ENCODE measurements around the gene MVB12B. TPM values are rescaled to one million over a fixed set of nuclear protein-coding genes. Genes with fewer than 3 reads are reported as not detected.

The MVB12B gene
- total and polyA plus RNA-seq, 7 experiments from 2014 or later: 1.6 to 9.7 (median 3.8) TPM

DNA sequence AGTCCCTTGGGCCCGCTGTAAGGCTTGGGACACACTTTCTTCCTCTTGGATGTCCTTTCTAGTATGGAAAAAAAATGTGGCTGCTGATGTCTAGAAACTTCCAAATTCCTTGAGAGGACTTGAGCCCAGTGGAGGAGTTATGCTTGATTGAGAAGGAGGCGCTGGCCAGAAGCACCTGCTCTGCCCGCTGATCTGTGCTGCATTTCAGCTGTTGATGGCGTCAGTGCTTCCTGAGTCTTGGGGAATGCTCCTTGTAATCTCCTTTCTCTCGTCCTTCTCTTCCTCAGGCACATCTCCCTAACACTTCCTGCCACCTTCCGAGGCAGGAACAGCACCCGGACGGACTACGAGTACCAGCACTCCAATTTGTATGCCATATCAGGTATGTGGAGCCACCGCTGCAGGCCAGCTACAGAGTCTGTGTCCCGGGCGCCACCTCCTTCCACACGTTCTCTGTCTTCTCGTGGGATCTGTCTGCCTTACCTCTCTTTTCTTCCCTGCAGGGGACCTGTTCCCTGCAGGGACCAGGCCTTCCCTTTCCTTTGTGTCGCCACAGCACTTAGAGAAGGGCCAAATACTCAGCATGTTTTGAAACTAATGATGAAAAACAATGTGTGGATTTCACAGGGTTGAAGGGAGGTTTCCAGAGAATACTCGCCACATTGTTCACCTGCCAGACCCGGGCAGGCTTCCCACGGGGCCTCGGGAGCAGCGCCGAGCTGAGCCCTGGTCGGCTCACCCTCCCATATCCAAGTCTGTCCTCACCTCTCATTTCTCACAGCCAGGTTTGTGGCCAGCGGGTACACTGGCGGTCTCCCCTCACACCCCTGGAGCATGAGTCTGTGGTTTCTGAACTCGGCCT is 95.2 kb downstream of the MVB12B start:
- Mint-ChIP-seq H3K27ac (peak overlapping the region in 2 of 9 donors; percentile 10 to 66), H3K27me3 (peaks cover 0 to 14% (median 0%) of the 10 kb centered on the region in 5 donors), H3K9me3 (no peaks in the 10 kb centered on the region), H3K36me3 (peaks cover 0 to 3% (median 0%) of the 10 kb centered on the region in 5 donors), H3K4me3 (no peak overlapping the region), H3K4me1 (peaks cover 24 to 39% (median 30%) of the 10 kb centered on the region in 7 donors)
- H3K27me3 ChIP-seq (ENCODE audit: control insufficient read depth in 2 of 2, insufficient read depth in 2 of 2, low read length in 2 of 2): no peaks in the 10 kb centered on the region
- no peak for DNase-seq
- POLR2A ChIA-PET: no interaction called here
- H3K4me3 ChIP-seq (ENCODE audit: low read length): no peak overlapping the region
- peaks cover 0 to 5% (median 0%) of the 10 kb centered on the region in 3 experiments for H3K36me3 ChIP-seq (ENCODE audit: control insufficient read depth in 2 of 3, insufficient read depth in 3 of 3, low read length in 3 of 3)
- peaks cover 0 to 17% of the 10 kb centered on the region in 2 donors for H3K4me1 ChIP-seq (ENCODE audit: control insufficient read depth in 2 of 2, insufficient read depth in 2 of 2, low read length in 2 of 2)
- intact Hi-C loops (cut with micrococcal nuclease): no loop called here
- ATAC-seq: no peak
- CTCF ChIA-PET: interaction anchor here (0.7 kb wide), 1 partner anchor 74 kb away, joined by 3 read pairs; no protein-coding TSS in a partner anchor
- H3K27ac ChIP-seq (ENCODE audit: low read depth, low read length): no peak overlapping the region
- H3K9me3 ChIP-seq (ENCODE audit: control insufficient read depth in 2 of 3, low read length in 3 of 3): no peaks in the 10 kb centered on the region

GRCh38 chr9:126423142-126423915 is 96.7 kb downstream of the MVB12B start:
- Mint-ChIP-seq H3K4me3 (peak overlapping the region in 9 of 10 donors; percentile 21 to 77 (median 58)), H3K36me3 (no peaks in the 10 kb centered on the region), H3K4me1 (peaks cover 19 to 31% (median 27%) of the 10 kb centered on the region in 7 donors), H3K27me3 (peaks cover 0 to 19% (median 0%) of the 10 kb centered on the region in 5 donors), H3K9me3 (no peaks in the 10 kb centered on the region), H3K27ac (peak overlapping the region in 8 of 9 donors; percentile 33 to 88 (median 58))
- DNase-seq (peak in 6 of 9 donors; percentile 39 to 63 (median 52)), ATAC-seq (peak; percentile 67)
- Histone ChIP-seq H3K27ac (ENCODE audit: low read depth, low read length) (no peak overlapping the region), H3K4me3 (ENCODE audit: low read length) (no peak overlapping the region), H3K36me3 (ENCODE audit: control insufficient read depth in 2 of 3, insufficient read depth in 3 of 3, low read length in 3 of 3) (peaks cover 0 to 5% (median 0%) of the 10 kb centered on the region in 3 experiments), H3K9me3 (ENCODE audit: control insufficient read depth in 2 of 3, low read length in 3 of 3) (no peaks in the 10 kb centered on the region), H3K27me3 (ENCODE audit: control insufficient read depth in 2 of 2, insufficient read depth in 2 of 2, low read length in 2 of 2) (no peaks in the 10 kb centered on the region), H3K4me1 (ENCODE audit: control insufficient read depth in 2 of 2, insufficient read depth in 2 of 2, low read length in 2 of 2) (peaks cover 0 to 17% of the 10 kb centered on the region in 2 donors)
- intact Hi-C loops (cut with micrococcal nuclease): no loop called here
- POLR2A ChIA-PET: no interaction called here
- CTCF ChIA-PET: no interaction called here

- H3K27me3 ChIP-seq (ENCODE audit: control insufficient read depth in 2 of 2, insufficient read depth in 2 of 2, low read length in 2 of 2): no peaks in the 10 kb centered on the region
- ChIA-PET CTCF (no interaction called here), POLR2A (no interaction called here)
- H3K4me3 ChIP-seq (ENCODE audit: low read length): no peak overlapping the region
- H3K9me3 Mint-ChIP-seq: no peaks in the 10 kb centered on the region
- H3K36me3 ChIP-seq (ENCODE audit: control insufficient read depth in 2 of 3, insufficient read depth in 3 of 3, low read length in 3 of 3): peaks cover 0 to 5% (median 0%) of the 10 kb centered on the region in 3 experiments
- H3K4me1 ChIP-seq (ENCODE audit: control insufficient read depth in 2 of 2, insufficient read depth in 2 of 2, low read length in 2 of 2): peaks cover 0 to 17% of the 10 kb centered on the region in 2 donors
- H3K36me3 Mint-ChIP-seq: peaks cover 0 to 1% (median 0%) of the 10 kb centered on the region in 5 donors
- H3K27ac ChIP-seq (ENCODE audit: low read depth, low read length): no peak overlapping the region
- peaks cover 0 to 23% (median 0%) of the 10 kb centered on the region in 5 donors for H3K27me3 Mint-ChIP-seq
- ATAC-seq: no peak
- H3K4me3 Mint-ChIP-seq: peak overlapping the region in 3 of 10 donors; percentile 4 to 24 (median 11)
- peak overlapping the region in 8 of 9 donors; percentile 5 to 88 (median 40) for H3K27ac Mint-ChIP-seq
- DNase-seq: no peak
- peaks cover 19 to 31% (median 27%) of the 10 kb centered on the region in 7 donors for H3K4me1 Mint-ChIP-seq
- intact Hi-C loops (cut with micrococcal nuclease): no loop called here
- H3K9me3 ChIP-seq (ENCODE audit: control insufficient read depth in 2 of 3, low read length in 3 of 3): no peaks in the 10 kb centered on the region
These were observed 97.2 kb downstream of the MVB12B start for GRCh38 chr9:126423916-126424185.

DNA sequence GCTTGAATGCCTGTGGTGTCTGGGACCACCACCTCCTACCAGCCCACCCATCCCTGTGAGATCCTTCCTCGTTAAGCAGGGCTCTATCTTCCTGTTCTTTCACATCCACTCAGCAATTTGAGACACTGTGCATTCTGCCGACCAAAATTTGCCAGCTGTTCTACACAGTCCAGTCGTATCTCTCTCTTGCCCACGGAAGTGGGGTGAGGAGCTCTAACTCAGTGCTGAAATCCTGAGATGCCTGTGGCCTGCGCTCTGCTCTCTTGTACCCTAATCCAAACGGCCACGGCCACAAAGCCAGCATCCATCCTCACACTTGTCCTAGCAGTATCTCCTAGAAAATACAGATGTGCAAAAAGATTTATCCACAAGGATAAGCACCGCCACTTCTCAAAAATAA is 97.9 kb downstream of the MVB12B start:
- ATAC-seq: no peak

DNA sequence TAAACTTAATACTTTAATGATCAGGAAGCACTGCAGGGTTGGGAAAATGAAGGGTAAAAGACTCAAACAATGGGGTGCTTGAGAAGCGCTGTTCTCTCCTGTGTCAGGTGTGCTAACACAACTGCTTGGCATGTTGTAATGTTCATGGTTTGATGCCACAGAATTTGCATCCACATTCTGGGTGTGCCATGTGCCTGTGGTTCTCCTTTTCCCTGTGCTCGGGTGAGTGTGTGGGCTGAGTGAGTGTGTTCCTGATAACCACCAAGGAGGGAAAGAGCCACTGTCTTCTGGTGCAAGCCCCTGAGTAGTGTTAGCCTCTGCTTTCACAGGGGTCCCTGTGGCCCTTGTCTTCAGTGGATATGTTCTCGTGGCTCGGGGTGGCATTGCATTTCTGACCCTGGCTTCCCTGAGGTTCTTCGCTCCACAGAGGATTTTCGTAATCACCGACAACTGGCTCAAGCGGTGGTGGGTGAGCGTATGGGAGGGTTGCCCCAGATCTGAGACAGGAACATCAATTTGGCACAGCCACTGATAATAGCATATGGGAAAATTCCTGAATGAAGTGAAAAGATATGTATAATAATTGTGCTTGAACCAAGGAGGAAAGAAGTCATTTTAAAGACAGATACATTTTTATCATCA is 102.0 kb downstream of the MVB12B start:
- H3K9me3 ChIP-seq (ENCODE audit: control insufficient read depth in 2 of 3, low read length in 3 of 3): no peaks in the 10 kb centered on the region
- intact Hi-C loops (cut with micrococcal nuclease): no loop called here
- H3K4me1 Mint-ChIP-seq: peaks cover 8 to 18% (median 12%) of the 10 kb centered on the region in 7 donors
- H3K4me1 ChIP-seq (ENCODE audit: control insufficient read depth in 2 of 2, insufficient read depth in 2 of 2, low read length in 2 of 2): peaks cover 0 to 4% of the 10 kb centered on the region in 2 donors
- H3K36me3 Mint-ChIP-seq: peaks cover 0 to 6% (median 0%) of the 10 kb centered on the region in 5 donors
- H3K36me3 ChIP-seq (ENCODE audit: control insufficient read depth in 2 of 3, insufficient read depth in 3 of 3, low read length in 3 of 3): no peaks in the 10 kb centered on the region
- no peaks in the 10 kb centered on the region for H3K27me3 ChIP-seq (ENCODE audit: control insufficient read depth in 2 of 2, insufficient read depth in 2 of 2, low read length in 2 of 2)
- no peak overlapping the region for H3K27ac Mint-ChIP-seq
- peaks cover 0 to 39% (median 0%) of the 10 kb centered on the region in 5 donors for H3K27me3 Mint-ChIP-seq
- H3K4me3 ChIP-seq (ENCODE audit: low read length): no peak overlapping the region
- ChIA-PET CTCF (no interaction called here), POLR2A (no interaction called here)
- no peak overlapping the region for H3K27ac ChIP-seq (ENCODE audit: low read depth, low read length)
- no peaks in the 10 kb centered on the region for H3K9me3 Mint-ChIP-seq
- no peak overlapping the region for H3K4me3 Mint-ChIP-seq
- ATAC-seq: peak; percentile 46
- no peak for DNase-seq

More for the DNA sequence above, 97.9 kb downstream of the MVB12B start:
- no peak for DNase-seq
- H3K27ac Mint-ChIP-seq: peak overlapping the region in 5 of 9 donors; percentile 3 to 88 (median 33)
- CTCF ChIA-PET: no interaction called here
- no peaks in the 10 kb centered on the region for H3K9me3 Mint-ChIP-seq
- Histone ChIP-seq H3K9me3 (ENCODE audit: control insufficient read depth in 2 of 3, low read length in 3 of 3) (no peaks in the 10 kb centered on the region), H3K4me3 (ENCODE audit: low read length) (no peak overlapping the region), H3K27ac (ENCODE audit: low read depth, low read length) (no peak overlapping the region), H3K4me1 (ENCODE audit: control insufficient read depth in 2 of 2, insufficient read depth in 2 of 2, low read length in 2 of 2) (peaks cover 0 to 17% of the 10 kb centered on the region in 2 donors), H3K36me3 (ENCODE audit: control insufficient read depth in 2 of 3, insufficient read depth in 3 of 3, low read length in 3 of 3) (peaks cover 0 to 5% (median 0%) of the 10 kb centered on the region in 3 experiments), H3K27me3 (ENCODE audit: control insufficient read depth in 2 of 2, insufficient read depth in 2 of 2, low read length in 2 of 2) (no peaks in the 10 kb centered on the region)
- intact Hi-C loops (cut with micrococcal nuclease): no loop called here
- peaks cover 0 to 6% (median 0%) of the 10 kb centered on the region in 5 donors for H3K36me3 Mint-ChIP-seq
- H3K4me1 Mint-ChIP-seq: peaks cover 19 to 31% (median 27%) of the 10 kb centered on the region in 7 donors
- peak overlapping the region in 1 of 10 donors; percentile 11 for H3K4me3 Mint-ChIP-seq
- peaks cover 0 to 30% (median 0%) of the 10 kb centered on the region in 5 donors for H3K27me3 Mint-ChIP-seq
- POLR2A ChIA-PET: no interaction called here

DNA sequence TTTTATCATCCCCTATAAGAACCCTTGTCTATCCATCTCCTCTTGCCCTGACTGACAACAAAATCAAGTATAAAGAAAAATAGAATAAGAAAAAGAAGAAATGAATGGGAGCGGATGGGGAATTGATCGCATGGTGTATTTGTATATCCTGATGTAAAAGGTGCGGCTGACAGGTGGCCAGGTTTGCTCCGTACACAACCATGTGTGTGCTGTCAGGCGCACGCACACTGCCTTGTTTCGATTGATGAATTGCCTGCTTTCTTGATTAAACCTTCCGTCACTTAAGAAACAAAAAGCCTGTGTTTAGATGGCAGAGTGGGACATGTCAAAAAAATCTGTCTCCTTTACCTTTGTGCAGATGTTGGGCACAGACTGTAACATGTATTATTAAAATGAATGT is 102.6 kb downstream of the MVB12B start:
- H3K27me3 Mint-ChIP-seq: peaks cover 0 to 39% (median 0%) of the 10 kb centered on the region in 5 donors
- POLR2A ChIA-PET: no interaction called here
- Histone ChIP-seq H3K27me3 (ENCODE audit: control insufficient read depth in 2 of 2, insufficient read depth in 2 of 2, low read length in 2 of 2) (no peaks in the 10 kb centered on the region), H3K36me3 (ENCODE audit: control insufficient read depth in 2 of 3, insufficient read depth in 3 of 3, low read length in 3 of 3) (no peaks in the 10 kb centered on the region), H3K4me1 (ENCODE audit: control insufficient read depth in 2 of 2, insufficient read depth in 2 of 2, low read length in 2 of 2) (no peaks in the 10 kb centered on the region), H3K27ac (ENCODE audit: low read depth, low read length) (no peak overlapping the region), H3K9me3 (ENCODE audit: control insufficient read depth in 2 of 3, low read length in 3 of 3) (no peaks in the 10 kb centered on the region), H3K4me3 (ENCODE audit: low read length) (no peak overlapping the region)
- intact Hi-C loops (cut with micrococcal nuclease): no loop called here
- H3K9me3 Mint-ChIP-seq: no peaks in the 10 kb centered on the region
- H3K4me3 Mint-ChIP-seq: no peak overlapping the region
- H3K4me1 Mint-ChIP-seq: peaks cover 4 to 12% (median 7%) of the 10 kb centered on the region in 7 donors
- no peak for ATAC-seq
- H3K27ac Mint-ChIP-seq: no peak overlapping the region
- CTCF ChIA-PET: no interaction called here
- no peak for DNase-seq
- H3K36me3 Mint-ChIP-seq: peaks cover 0 to 8% (median 0%) of the 10 kb centered on the region in 5 donors

Measured in naive thymus-derived CD4-positive, alpha-beta T cell (primary cell).